Astrocyte of the cerebellum (primary cell): Measurements from ENCODE around the gene AMACR.

Experiments used
- DNase-seq: peaks from one replicate; pipeline ENCODE4 v3.0.0-alpha.2; 2011; ENCODE audit warnings: low read depth
- H3K4me3 ChIP-seq: 2 replicates; pipeline ENCODE4 v1.5.1; 2011; ENCODE audit warnings: mild to moderate bottlenecking, low read depth, low read length, moderate library complexity
- CTCF ChIP-seq: IDR thresholded peaks from 2 replicates; pipeline ENCODE4 v1.5.1; 2012; ENCODE audit warnings: low read length, low read depth, moderate library complexity, mild to moderate bottlenecking; ENCODE audit errors: missing control alignments
- in situ Hi-C: cut with HindIII; loops from 2 replicates; pipeline ENCODE4 v1.10.0; 2017; ENCODE audit warnings: low sequenced_read_pairs

The AMACR gene

GRCh38 chr5:33937017-33937706 is 70.7 kb downstream of the AMACR start:
- in situ Hi-C loops: loop anchor here (25.0 kb wide), 1 partner anchor 475 kb away; no protein-coding TSS in a partner anchor
- no peak for TF ChIP-seq CTCF
- no peak for DNase-seq
- peak overlapping the region; percentile 47 for H3K4me3 ChIP-seq

GRCh38 chr5:33936381-33937016 is 71.4 kb downstream of the AMACR start, which contains the start of gene RXFP3:
Gene RXFP3 (plus strand): TSS chr5:33936386. CDS start chr5:33936741, 355 bp downstream.
- TF ChIP-seq CTCF: no peak
- no peak for DNase-seq
- H3K4me3 ChIP-seq: peak within 1 kb of the TSS; percentile 47
- in situ Hi-C loops: loop anchor here (25.0 kb wide), 1 partner anchor 474 kb away; no protein-coding TSS in a partner anchor
